GM12878 (cell line): ENCODE results near the gene AHNAK2. TPM values are rescaled to one million over a fixed set of nuclear protein-coding genes. Genes with fewer than 3 reads are reported as not detected.

Experiments used
- ATAC-seq: fragments of 200-7000 bp; cut with Tn5 transposase; 3 replicates; pipeline ENCODE4 v1.9.1; 2020; ENCODE audit warnings: mild to moderate bottlenecking, moderate library complexity
- BruUV-seq: library from RNA; stranded (reverse); fragments of 400-500 nt; replicated peaks from 2 replicates; lab custom pipeline; 2021; lab: Mats Ljungman, UMichigan
- CTCF ChIA-PET: fragments of 300-600 bp; sonication (Branson Sonifier 250); formaldehyde crosslinking; extraction: SDS; loops from one replicate; lab custom pipeline; 2021; ENCODE audit warnings: inconsistent platforms; lab: Yijun Ruan, JAX
- POLR2A ChIA-PET: fragments of 350-600 bp; formaldehyde crosslinking; extraction: SDS; loops from one replicate; lab custom pipeline; 2021; ENCODE audit warnings: inconsistent platforms; lab: Charles Lee
- RAD21 ChIA-PET: fragments of 300-600 bp; sonication (Branson Sonifier 250); formaldehyde crosslinking; loops from one replicate; lab custom pipeline; 2023; ENCODE audit warnings: antibody characterized with exemption; ENCODE audit not compliant: unreplicated experiment; lab: Charles Lee
- SMC1A ChIA-PET: fragments of 300-600 bp; sonication (Branson Sonifier 250); formaldehyde crosslinking; loops from one replicate; lab custom pipeline; 2023; ENCODE audit not compliant: unreplicated experiment, uncharacterized antibody; lab: Charles Lee
- DNase-seq: peaks from one replicate; pipeline ENCODE4 v3.0.0-alpha.2; 2011; ENCODE audit warnings: low read depth, low spot score
- FAIRE-seq: peaks from 3 replicates; lab custom pipeline; 2011; peaks lifted over from hg19 to GRCh38; lab: Jason Lieb, UNC
- H2AFZ ChIP-seq: 2 replicates; pipeline ENCODE4 v1.6.0; 2011; ENCODE audit warnings: low read depth, low read length, control low read depth; ENCODE audit not compliant: control insufficient read depth
- H3K27ac ChIP-seq: 2 replicates; pipeline ENCODE4 v1.5.1; 2011; ENCODE audit warnings: control low read depth; ENCODE audit not compliant: control insufficient read depth, insufficient read depth
- H3K27me3 ChIP-seq, 2 experiments: replicated peaks in 1 of 2; 2 replicates each; pipeline versions ENCODE4 v1.6.0 to v1.6.1; 2011; ENCODE audit warnings: low read length in 1 of 2; ENCODE audit not compliant: control insufficient read depth in 2 of 2, insufficient read depth in 2 of 2
- H3K36me3 ChIP-seq, 2 experiments: 2 replicates each; pipeline ENCODE4 v1.5.1; 2011; ENCODE audit warnings: low read length in 1 of 2; ENCODE audit not compliant: control insufficient read depth in 2 of 2, insufficient read depth in 2 of 2
- H3K4me1 ChIP-seq: 2 replicates; pipeline ENCODE4 v1.6.1; 2011; ENCODE audit warnings: mild to moderate bottlenecking, low read length, moderate library complexity, mixed read lengths; ENCODE audit not compliant: control insufficient read depth, insufficient read depth
- H3K4me2 ChIP-seq: 2 replicates; pipeline ENCODE4 v1.6.0; 2011; ENCODE audit warnings: control low read depth; ENCODE audit not compliant: control insufficient read depth, insufficient read depth
- H3K4me3 ChIP-seq: fragments of 200-600 bp; sonication (generic); 2 replicates; pipeline ENCODE4 v1.5.1; 2016
- H3K79me2 ChIP-seq: 2 replicates; pipeline ENCODE4 v1.6.0; 2011; ENCODE audit warnings: low read length; ENCODE audit not compliant: control insufficient read depth, insufficient read depth
- H3K9ac ChIP-seq: 2 replicates; pipeline ENCODE4 v1.8.0; 2011; ENCODE audit warnings: low read length, control low read depth, mixed read lengths; ENCODE audit not compliant: control insufficient read depth, insufficient read depth
- H3K9me3 ChIP-seq: replicated peaks from 3 replicates; pipeline ENCODE4 v1.5.1; 2011; ENCODE audit warnings: mild to moderate bottlenecking, low read length; ENCODE audit not compliant: control insufficient read depth, insufficient read depth
- H4K20me1 ChIP-seq: 2 replicates; pipeline ENCODE4 v1.6.0; 2011; ENCODE audit not compliant: control insufficient read depth, insufficient read depth
- BMI1 ChIP-seq: fragments of 450-650 bp; IDR thresholded peaks from 2 replicates; pipeline ENCODE4 v1.6.1; 2016; ENCODE audit warnings: mild to moderate bottlenecking, moderate library complexity, borderline replicate concordance
- BRCA1 ChIP-seq: IDR thresholded peaks from 2 replicates; pipeline ENCODE4 v1.6.1; 2011; ENCODE audit warnings: low read depth, low read length, improper control_type of control experiment
- GATAD2B ChIP-seq: fragments of 450-650 bp; conservative IDR thresholded peaks from 2 replicates; pipeline ENCODE4 v1.6.1; 2017; ENCODE audit warnings: low read depth, mild to moderate bottlenecking, moderate library complexity
- IKZF1 ChIP-seq: fragments of 450-650 bp; conservative IDR thresholded peaks from 2 replicates; pipeline ENCODE4 v1.6.1; 2017; ENCODE audit warnings: antibody characterized with exemption, mild to moderate bottlenecking
- JUNB ChIP-seq: IDR thresholded peaks from 2 replicates; pipeline ENCODE4 v1.6.1; 2016; ENCODE audit warnings: antibody characterized with exemption, mild to moderate bottlenecking
- MEF2B ChIP-seq: fragments of 450-650 bp; IDR thresholded peaks from 2 replicates; pipeline ENCODE4 v1.6.1; 2018; ENCODE audit warnings: mild to moderate bottlenecking, moderate library complexity; ENCODE audit not compliant: partially characterized antibody, poor library complexity, severe bottlenecking
- MTA3 ChIP-seq: IDR thresholded peaks from 2 replicates; pipeline ENCODE4 v1.6.1; 2012; ENCODE audit warnings: low read length, inconsistent platforms, borderline replicate concordance
- MXI1 ChIP-seq: fragments of 150-350 bp; IDR thresholded peaks from 2 replicates; pipeline ENCODE4 v1.6.1; 2011; ENCODE audit warnings: low read depth, mild to moderate bottlenecking, inconsistent platforms, low read length, improper control_type of control experiment
- NFYA ChIP-seq: IDR thresholded peaks from 2 replicates; pipeline ENCODE4 v1.6.1; 2011; ENCODE audit warnings: low read depth, mild to moderate bottlenecking, low read length, improper control_type of control experiment, borderline replicate concordance
- PAX5 ChIP-seq: IDR thresholded peaks from 2 replicates; pipeline ENCODE4 v1.6.1; 2011; ENCODE audit warnings: low read depth, low read length, borderline replicate concordance
- SPI1 ChIP-seq: IDR thresholded peaks from 2 replicates; pipeline ENCODE4 v1.6.1; 2011; ENCODE audit warnings: low read depth, mild to moderate bottlenecking, low read length, moderate library complexity, borderline replicate concordance; ENCODE audit not compliant: insufficient read depth
- SREBF2 ChIP-seq: IDR thresholded peaks from 2 replicates; pipeline ENCODE4 v1.6.1; 2012; ENCODE audit warnings: mild to moderate bottlenecking, low read length
- WRNIP1 ChIP-seq: IDR thresholded peaks from 2 replicates; pipeline ENCODE4 v1.6.1; 2011; ENCODE audit warnings: low read depth, low read length, improper control_type of control experiment, borderline replicate concordance
- WGBS: methylation state at CpG from one replicate; pipeline ENCODE4 v1.1.6; 2016; ENCODE audit warnings: low lambda C conversion rate; ENCODE audit not compliant: insufficient replicate concordance, insufficient coverage; ENCODE audit errors: missing lambda C conversion rate; 5-methylcytosine and 5-hydroxymethylcytosine counted together
- in situ Hi-C: fragments of 300-500 bp; cut with MboI; formaldehyde crosslinking; loops from 9 replicates; pipeline ENCODE4 v1.14.3; 2018; ENCODE audit warnings: mixed read lengths
- intact Hi-C: fragments of 100-400 bp; cut with micrococcal nuclease; formaldehyde crosslinking; loops from one replicate; pipeline ENCODE4 v1.14.2; 2022; ENCODE audit not compliant: unreplicated experiment
- polyA plus RNA-seq, 11 experiments: library from polyadenylated mRNA; depleted of rRNA in 4 of 11; unstranded in 6 of 11; stranded (reverse) in 5 of 11; fragments of >200 nt; fragmentation: Nextera tagmentation in 4 of 11; fragmentation: Illumina TruSeq in 1 of 11; extraction: Ambion mirVana in 4 of 11; extraction: Trizol in 1 of 11; gene quantifications; 1 replicate in 1 of 11; 2 replicates in 10 of 11; pipeline versions ENCODE4 v1.2.1 to v1.2.3, GENCODE V29; 2011 to 2016; ENCODE audit warnings: inconsistent platforms in 2 of 11, missing spikeins in 2 of 11, low read depth in 1 of 11
- total RNA-seq, 4 experiments: library from RNA; depleted of rRNA in 3 of 4; stranded (reverse); fragments of >200 nt in 3 of 4; fragmentation: Illumina TruSeq in 1 of 4; extraction: Trizol in 1 of 4; gene quantifications; 2 replicates each; pipeline versions ENCODE4 v1.2.1 to v1.2.3, GENCODE V29; 2013 to 2021
- TF ChIP-seq, protein P1 (sequence below): IDR thresholded peaks from 2 replicates; pipeline ENCODE4 v1.6.1; 2011; ENCODE audit warnings: mild to moderate bottlenecking, low read depth, low read length, moderate library complexity; ENCODE audit not compliant: insufficient replicate concordance
- TF ChIP-seq, protein P2 (sequence below): IDR thresholded peaks from 2 replicates; pipeline ENCODE4 v1.6.1; 2012; ENCODE audit warnings: low read depth, low read length, improper control_type of control experiment
- TF ChIP-seq, protein P3 (sequence below): IDR thresholded peaks from 2 replicates; pipeline ENCODE4 v1.6.1; 2012; ENCODE audit warnings: mild to moderate bottlenecking, low read depth, low read length
- TF ChIP-seq, protein P4 (sequence below): fragments of 450-650 bp; IDR thresholded peaks from 2 replicates; pipeline ENCODE4 v1.6.1; 2017; ENCODE audit warnings: antibody characterized with exemption, mild to moderate bottlenecking, moderate library complexity

AHNAK2 gene
- total and polyA plus RNA-seq, 10 of the 15 experiments (the other 5 are each of a cell fraction or from before 2014, with no cell fraction given): 0.03 to 0.10 TPM; not detected in 8

DNA sequence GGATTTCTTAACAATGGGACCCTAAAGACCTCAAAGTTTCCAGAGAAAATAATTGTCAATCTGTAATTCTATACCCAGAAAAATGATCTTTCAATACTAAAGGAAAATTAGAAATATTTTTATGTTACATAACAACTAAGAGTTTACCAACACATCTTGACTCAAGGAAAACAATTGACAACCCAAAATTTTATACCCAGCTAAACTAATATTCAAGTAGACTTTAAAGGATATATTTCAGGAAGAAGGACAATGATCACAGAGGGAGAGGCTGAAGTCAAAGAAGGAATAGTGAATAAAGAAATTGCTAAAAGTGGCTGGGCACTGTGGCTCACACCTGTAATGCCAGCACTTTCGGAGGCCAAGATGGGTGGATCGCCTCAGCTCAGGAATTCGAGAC is 66.1 kb downstream of the AHNAK2 start:
- Histone ChIP-seq H3K27ac (no peak overlapping the region), H2AFZ (no peak overlapping the region), H3K4me1 (no peaks in the 10 kb centered on the region), H3K27me3 (no peaks in the 10 kb centered on the region; a peak in 1 of 4 replicates), H3K4me3 (no peak overlapping the region), H3K36me3 (no peaks in the 10 kb centered on the region), H3K79me2 (no peaks in the 10 kb centered on the region), H3K4me2 (no peak overlapping the region), H4K20me1 (no peaks in the 10 kb centered on the region), H3K9ac (no peak overlapping the region), H3K9me3 (peaks cover 7% of the 10 kb centered on the region)
- CTCF ChIA-PET: interaction anchor here (0.7 to 0.8 kb wide), 2 partner anchors 14 to 368 kb away, joined by 3 read pairs; no protein-coding TSS in a partner anchor
- in situ Hi-C loops: no loop called here
- FAIRE-seq: no peak
- no peak for ATAC-seq
- BruUV-seq: no TSS peak
- RAD21 ChIA-PET: no interaction called here
- DNase-seq: no peak
- SMC1A ChIA-PET: no interaction called here
- intact Hi-C loops: no loop called here
- 34% methylated on average over 3 of the region's 3 CpGs for WGBS
- POLR2A ChIA-PET: no interaction called here
- TF ChIP-seq, protein P1, sequence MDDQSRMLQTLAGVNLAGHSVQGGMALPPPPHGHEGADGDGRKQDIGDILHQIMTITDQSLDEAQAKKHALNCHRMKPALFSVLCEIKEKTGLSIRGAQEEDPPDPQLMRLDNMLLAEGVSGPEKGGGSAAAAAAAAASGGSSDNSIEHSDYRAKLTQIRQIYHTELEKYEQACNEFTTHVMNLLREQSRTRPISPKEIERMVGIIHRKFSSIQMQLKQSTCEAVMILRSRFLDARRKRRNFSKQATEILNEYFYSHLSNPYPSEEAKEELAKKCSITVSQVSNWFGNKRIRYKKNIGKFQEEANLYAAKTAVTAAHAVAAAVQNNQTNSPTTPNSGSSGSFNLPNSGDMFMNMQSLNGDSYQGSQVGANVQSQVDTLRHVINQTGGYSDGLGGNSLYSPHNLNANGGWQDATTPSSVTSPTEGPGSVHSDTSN: no peak
- TF ChIP-seq BRCA1: no peak
- TF ChIP-seq, protein P2, sequence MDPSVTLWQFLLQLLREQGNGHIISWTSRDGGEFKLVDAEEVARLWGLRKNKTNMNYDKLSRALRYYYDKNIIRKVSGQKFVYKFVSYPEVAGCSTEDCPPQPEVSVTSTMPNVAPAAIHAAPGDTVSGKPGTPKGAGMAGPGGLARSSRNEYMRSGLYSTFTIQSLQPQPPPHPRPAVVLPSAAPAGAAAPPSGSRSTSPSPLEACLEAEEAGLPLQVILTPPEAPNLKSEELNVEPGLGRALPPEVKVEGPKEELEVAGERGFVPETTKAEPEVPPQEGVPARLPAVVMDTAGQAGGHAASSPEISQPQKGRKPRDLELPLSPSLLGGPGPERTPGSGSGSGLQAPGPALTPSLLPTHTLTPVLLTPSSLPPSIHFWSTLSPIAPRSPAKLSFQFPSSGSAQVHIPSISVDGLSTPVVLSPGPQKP: no peak
- no peak for TF ChIP-seq MTA3
- no peak for TF ChIP-seq GATAD2B
- no peak for TF ChIP-seq NFYA
- no peak for TF ChIP-seq BMI1
- TF ChIP-seq SREBF2: no peak
- no peak for TF ChIP-seq MXI1
- no peak for TF ChIP-seq PAX5
- no peak for TF ChIP-seq JUNB
- no peak for TF ChIP-seq SPI1
- TF ChIP-seq MEF2B: no peak
- TF ChIP-seq, protein P3, sequence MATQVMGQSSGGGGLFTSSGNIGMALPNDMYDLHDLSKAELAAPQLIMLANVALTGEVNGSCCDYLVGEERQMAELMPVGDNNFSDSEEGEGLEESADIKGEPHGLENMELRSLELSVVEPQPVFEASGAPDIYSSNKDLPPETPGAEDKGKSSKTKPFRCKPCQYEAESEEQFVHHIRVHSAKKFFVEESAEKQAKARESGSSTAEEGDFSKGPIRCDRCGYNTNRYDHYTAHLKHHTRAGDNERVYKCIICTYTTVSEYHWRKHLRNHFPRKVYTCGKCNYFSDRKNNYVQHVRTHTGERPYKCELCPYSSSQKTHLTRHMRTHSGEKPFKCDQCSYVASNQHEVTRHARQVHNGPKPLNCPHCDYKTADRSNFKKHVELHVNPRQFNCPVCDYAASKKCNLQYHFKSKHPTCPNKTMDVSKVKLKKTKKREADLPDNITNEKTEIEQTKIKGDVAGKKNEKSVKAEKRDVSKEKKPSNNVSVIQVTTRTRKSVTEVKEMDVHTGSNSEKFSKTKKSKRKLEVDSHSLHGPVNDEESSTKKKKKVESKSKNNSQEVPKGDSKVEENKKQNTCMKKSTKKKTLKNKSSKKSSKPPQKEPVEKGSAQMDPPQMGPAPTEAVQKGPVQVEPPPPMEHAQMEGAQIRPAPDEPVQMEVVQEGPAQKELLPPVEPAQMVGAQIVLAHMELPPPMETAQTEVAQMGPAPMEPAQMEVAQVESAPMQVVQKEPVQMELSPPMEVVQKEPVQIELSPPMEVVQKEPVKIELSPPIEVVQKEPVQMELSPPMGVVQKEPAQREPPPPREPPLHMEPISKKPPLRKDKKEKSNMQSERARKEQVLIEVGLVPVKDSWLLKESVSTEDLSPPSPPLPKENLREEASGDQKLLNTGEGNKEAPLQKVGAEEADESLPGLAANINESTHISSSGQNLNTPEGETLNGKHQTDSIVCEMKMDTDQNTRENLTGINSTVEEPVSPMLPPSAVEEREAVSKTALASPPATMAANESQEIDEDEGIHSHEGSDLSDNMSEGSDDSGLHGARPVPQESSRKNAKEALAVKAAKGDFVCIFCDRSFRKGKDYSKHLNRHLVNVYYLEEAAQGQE: no peak
- TF ChIP-seq IKZF1: no peak
- no peak for TF ChIP-seq WRNIP1
- TF ChIP-seq, protein P4, sequence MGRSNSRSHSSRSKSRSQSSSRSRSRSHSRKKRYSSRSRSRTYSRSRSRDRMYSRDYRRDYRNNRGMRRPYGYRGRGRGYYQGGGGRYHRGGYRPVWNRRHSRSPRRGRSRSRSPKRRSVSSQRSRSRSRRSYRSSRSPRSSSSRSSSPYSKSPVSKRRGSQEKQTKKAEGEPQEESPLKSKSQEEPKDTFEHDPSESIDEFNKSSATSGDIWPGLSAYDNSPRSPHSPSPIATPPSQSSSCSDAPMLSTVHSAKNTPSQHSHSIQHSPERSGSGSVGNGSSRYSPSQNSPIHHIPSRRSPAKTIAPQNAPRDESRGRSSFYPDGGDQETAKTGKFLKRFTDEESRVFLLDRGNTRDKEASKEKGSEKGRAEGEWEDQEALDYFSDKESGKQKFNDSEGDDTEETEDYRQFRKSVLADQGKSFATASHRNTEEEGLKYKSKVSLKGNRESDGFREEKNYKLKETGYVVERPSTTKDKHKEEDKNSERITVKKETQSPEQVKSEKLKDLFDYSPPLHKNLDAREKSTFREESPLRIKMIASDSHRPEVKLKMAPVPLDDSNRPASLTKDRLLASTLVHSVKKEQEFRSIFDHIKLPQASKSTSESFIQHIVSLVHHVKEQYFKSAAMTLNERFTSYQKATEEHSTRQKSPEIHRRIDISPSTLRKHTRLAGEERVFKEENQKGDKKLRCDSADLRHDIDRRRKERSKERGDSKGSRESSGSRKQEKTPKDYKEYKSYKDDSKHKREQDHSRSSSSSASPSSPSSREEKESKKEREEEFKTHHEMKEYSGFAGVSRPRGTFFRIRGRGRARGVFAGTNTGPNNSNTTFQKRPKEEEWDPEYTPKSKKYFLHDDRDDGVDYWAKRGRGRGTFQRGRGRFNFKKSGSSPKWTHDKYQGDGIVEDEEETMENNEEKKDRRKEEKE: no peak
